Measurements from ENCODE around the gene IQCK.

DNA sequence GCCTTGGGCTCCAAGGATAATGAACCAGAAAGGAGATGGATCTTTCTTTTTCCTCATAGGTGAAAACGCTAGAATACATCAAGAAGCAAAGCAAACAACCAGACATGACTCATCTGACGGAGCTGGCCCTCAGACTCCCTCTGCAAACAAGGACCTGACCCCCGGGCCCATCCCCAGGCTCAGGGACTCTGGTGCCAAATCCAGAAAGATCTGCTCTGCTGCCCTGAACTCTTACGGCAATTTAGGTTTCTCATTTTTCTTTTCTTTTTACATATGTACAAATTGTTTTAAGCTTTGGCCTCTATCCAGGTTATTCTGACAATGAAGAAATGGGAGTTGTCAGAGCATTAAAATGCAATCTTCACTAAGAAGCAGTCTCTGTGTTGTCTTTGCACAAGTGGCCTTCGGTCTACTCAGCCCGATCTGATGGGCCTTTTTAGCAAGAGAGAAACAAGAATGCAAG, 17.7 kb upstream of the IQCK start:
- TF ChIP-seq, protein P1, sequence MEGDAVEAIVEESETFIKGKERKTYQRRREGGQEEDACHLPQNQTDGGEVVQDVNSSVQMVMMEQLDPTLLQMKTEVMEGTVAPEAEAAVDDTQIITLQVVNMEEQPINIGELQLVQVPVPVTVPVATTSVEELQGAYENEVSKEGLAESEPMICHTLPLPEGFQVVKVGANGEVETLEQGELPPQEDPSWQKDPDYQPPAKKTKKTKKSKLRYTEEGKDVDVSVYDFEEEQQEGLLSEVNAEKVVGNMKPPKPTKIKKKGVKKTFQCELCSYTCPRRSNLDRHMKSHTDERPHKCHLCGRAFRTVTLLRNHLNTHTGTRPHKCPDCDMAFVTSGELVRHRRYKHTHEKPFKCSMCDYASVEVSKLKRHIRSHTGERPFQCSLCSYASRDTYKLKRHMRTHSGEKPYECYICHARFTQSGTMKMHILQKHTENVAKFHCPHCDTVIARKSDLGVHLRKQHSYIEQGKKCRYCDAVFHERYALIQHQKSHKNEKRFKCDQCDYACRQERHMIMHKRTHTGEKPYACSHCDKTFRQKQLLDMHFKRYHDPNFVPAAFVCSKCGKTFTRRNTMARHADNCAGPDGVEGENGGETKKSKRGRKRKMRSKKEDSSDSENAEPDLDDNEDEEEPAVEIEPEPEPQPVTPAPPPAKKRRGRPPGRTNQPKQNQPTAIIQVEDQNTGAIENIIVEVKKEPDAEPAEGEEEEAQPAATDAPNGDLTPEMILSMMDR (IDR thresholded peaks at IDR 0.05) = no peak
- no peak for TF ChIP-seq POLR2A (IDR thresholded peaks at IDR 0.05)
